Activated effector memory CD4-positive, alpha-beta T cell treated with Interleukin-2 at 50 U/mL for 16 hours (primary cell): ENCODE data around the gene FOXJ2.
"Not testable (repeated sequence)": the region's sequence is repeated elsewhere in the genome, so short reads cannot be mapped to it uniquely, and the experiment has no call there.

Experiments used
- DNase-seq: peaks from one replicate; pipeline ENCODE4 v3.0.0-alpha.2; 2020

The FOXJ2 gene

DNA sequence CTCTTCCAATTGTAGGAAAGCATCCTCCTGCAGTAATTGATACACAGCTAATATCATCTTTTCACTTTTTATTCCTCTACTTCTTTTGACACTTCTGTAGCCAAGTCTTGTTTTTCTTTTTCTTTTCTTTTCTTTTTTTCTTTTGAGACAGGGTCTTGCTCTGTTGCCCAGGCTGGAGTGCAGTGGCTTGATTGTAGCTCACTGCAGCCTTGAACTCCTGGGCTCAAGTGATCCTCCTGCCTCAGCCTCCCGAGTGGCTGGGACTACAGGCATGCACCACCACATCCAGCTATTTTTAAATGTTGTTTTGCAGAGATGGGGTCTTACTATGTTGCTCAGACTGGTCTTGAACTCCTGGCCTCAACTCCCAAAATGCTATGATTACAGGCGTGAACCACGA lies 39.3 kb downstream of the FOXJ2 start:
- DNase-seq, result not testable (repeated sequence)

DNA sequence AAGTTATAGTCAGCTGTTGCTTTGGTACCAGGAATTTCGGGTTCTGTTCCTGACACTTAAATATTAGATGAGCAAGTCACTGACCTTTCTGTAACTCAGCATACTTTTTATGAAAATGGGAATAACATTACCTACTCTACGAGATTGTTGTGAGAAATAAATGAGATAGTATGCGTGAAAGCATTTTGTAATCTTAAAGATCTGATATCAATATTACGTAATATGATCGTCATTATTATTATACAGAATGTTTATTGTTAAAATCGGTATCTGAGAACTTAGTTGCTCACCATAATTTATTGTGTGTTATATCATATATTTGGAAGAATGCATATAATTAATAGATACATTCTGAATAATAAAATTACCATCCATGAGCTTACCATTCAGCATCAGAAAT lies 43.4 kb downstream of the FOXJ2 start:
- DNase-seq, result no peak

DNA sequence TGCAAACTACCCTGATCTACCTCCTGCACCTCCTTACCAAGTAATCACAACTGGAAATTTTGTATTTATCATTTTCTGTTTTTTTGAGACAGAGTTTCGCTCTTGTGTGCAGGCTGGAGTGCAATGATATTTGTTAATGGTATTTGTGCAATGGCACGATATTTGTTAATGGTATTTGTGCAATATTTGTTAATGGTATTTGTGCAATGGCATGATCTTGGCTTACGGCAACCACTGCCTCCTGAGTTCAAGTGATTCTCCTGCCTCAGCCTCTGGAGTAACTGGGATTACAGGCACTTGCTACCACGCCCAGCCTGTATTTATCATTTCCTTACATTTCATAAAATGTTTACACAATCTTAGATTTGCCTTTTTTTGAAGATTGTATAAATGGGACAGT lies 43.9 kb downstream of the FOXJ2 start:
- DNase-seq, result no peak

DNA sequence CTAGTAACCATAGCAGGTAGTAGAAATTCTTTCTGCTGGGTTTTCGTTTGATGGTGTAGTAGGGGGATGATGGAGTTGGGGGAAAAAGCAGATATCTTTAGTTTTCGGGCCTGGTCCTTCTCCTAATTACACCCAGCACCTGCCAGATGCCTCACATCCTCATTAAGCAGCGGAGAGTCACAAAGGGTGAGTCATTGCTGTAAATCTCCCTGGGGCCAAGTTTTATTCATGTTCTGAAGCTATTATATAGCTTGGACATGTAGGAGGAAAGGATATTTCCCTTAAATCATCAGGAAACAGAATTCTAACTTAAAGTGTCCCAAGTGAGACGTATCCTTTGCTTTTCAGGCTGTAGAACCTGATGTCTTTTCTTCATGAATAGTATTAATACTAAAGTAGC lies 44.7 kb downstream of the FOXJ2 start:
- no peak for DNase-seq

DNA sequence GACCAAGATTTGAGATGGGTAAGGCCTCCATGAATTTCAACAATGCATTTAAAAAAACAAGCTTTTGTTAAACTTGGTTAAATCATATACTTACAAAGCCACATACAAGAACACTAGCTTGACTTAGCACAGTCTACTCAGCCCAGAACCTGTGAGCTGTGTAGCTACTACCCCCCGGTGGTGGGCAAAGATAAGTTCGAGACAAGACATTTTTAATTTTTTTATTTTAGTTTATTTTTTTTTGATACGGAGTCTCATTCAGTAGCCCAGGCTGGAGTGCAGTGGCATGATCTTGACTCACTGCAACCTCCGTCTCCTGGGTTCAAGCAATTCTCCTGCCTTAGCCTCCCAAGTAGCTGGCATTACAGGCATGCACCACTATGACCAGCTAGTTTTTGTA lies 45.9 kb downstream of the FOXJ2 start:
- DNase-seq, result peak; percentile 59

DNA sequence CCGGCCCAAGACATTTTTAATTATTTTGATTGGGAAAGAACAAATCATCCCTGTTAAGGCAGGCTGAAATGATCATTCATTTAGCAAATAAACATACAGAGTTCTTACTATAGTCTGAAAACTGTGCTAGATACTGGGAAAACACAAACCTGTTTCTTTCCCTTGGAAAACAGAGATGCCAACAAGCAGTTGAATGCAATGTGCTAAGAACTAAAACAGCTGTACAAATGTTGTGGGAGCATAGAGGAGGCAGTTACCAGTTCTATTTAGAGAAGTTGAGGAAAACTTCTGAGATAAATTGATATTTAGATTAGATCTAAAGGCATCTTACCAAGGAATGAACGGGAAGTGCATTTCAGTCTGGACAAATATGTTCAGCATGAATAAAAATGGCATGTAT lies 46.4 kb downstream of the FOXJ2 start:
- no peak for DNase-seq

DNA sequence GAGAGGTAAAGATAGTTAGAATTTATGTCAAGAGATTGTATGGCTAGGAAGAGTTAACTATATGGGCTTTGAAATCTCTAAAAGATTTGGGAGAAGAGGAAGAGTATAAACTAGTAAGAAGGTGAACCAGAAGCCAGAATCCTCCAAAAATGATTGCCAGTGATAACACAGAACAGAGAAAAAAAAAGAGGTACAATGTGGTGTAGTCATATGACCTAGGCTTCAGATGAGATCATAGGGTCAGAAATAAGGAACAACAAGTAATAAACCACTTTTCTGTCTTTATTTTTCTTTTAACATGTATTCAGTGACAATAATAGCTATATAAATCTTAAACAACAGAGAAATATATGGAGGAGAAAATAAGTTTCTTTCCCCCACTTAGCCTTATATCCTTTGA lies 47.6 kb downstream of the FOXJ2 start:
- no peak for DNase-seq

DNA sequence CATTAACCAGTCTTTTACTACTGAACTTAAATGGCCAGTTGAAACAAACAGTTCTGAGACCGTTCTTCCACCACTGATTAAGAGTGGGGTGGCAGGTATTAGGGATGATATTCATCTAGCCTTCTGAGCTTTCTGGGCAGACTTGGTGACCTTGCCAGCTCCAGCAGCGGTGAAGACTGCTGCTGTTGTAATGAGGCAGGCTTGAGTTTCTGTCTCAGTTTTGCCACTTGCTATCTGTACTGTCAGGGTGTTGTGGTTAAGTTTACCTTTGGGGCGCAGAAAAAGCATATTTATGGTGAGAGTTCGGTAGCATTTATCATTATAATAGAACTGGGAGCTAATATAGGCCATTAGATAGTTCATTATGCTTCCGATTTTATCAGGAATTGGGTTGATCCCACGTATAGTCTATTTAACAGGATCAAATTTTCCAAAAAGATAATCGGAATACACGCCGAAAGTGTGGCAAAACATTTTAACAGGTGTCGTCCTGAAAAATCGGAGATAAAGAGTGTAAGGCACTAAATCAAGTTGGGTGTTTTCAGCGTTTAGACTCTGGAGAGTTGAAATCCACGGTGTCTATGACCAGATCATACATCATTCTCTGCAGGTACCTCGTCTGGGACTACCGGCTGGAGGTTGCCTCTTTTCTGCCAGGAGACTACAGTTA lies 48.9 kb downstream of the FOXJ2 start:
- peak; percentile 8 for DNase-seq

DNA sequence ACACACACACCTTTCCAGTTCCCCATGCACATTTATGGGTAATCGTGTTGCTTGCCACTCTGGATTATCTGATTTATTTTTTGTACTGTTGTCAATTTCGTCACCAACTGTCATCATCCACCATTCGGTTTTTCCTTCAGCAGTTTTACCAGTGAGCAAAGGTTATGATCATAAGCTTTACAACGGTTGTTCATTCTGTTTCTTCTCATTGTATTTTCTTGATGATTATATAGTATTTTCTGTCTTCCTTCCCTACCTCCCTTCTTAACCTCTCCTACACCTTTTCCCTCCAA lies 50.2 kb downstream of the FOXJ2 start:
- no peak for DNase-seq

DNA sequence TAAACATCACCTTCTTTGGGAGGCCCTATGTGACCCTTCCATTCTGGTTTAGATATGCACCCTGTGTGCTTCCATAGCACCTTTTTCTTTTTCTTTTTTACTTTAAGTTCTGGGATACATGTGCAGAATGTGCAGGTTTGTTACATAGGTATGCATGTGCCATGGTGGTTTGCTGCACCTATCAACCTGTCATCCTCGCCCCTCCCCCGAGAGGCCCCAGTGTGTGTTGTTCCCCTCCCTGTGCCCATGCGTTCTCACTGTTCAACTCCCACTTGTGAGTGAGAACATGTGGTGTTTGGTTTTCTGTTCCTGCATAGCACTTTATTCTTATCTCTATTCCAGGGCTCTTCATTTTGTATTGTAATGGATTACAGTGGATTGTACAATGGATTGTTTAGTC lies 51.8 kb downstream of the FOXJ2 start:
- not testable (repeated sequence) for DNase-seq

DNA sequence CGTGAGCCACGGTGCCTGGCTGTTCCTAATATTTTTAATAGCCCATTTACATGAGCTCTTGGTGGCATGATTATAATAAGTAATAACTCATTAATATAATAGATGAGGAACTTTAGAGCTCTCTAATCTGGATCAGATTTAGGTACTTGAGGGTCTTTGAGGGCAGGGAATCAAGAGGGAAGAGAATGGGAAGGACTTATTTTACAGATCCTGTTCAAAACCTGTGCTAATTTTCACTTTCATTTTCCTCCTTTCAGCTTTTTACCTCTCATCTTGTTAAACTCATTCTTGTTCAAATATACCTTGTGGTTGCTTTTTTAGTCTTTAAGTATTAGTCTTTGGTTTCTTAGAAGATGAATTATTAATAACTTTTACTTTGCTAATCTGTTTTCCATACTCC lies 55.1 kb downstream of the FOXJ2 start:
- no peak for DNase-seq

DNA sequence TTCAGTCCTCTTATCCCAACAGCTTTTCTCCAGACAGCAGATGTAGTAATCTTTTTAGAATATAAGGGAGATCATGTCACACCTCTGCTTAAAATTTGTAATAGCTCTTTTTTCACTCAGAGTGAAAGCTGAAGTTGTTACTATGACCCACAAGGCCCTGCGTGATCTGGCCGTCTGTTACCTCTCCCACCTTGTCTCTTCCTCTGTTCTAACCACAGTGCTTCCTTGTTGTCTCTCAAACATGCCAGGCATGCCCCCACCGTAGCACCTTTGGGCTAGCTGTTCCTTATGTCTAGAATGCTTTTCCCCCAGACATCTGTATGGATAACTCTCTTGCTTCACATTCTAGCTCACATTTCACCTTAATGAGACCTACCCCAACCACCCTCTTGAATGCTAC lies 56.1 kb downstream of the FOXJ2 start:
- peak; percentile 34 for DNase-seq

DNA sequence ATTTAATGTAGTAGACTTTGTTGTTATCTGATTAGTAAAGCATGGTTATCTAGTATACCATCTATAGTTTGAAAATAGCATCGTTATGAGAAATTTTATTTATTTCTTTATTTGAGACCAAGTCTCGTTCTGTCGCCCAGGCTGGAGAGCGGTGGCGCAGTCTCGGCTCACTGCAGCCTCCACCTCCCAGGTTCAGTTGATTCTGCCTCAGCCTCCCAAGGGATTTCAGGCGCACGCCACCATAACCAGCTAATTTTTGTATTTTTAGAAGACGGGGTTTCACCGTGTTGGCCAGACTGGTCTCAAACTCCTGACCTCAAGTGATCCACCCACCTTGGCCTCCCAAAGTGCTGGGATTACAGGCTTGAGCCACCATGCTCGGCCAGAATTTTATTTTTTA lies 56.8 kb downstream of the FOXJ2 start:
- DNase-seq, result not testable (repeated sequence)

DNA sequence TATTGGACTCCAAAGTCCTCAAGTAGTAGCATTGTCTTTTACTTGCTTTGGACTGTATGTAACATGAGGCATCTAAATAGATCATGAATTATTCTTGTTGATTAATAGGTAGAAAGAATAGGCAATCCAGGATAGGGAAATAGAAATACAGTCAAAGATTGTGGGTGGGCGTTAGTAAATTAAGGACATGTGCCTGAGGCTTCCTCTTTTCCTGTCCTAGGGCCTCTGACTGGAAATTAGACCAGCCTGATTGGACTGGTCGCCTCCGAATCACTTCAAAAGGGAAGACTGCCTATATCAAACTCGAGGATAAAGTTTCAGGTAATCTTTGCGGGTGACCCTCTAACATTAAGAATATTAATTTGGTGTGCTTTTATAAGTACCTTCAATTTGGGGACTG lies 57.2 kb downstream of the FOXJ2 start:
- no peak for DNase-seq

DNA sequence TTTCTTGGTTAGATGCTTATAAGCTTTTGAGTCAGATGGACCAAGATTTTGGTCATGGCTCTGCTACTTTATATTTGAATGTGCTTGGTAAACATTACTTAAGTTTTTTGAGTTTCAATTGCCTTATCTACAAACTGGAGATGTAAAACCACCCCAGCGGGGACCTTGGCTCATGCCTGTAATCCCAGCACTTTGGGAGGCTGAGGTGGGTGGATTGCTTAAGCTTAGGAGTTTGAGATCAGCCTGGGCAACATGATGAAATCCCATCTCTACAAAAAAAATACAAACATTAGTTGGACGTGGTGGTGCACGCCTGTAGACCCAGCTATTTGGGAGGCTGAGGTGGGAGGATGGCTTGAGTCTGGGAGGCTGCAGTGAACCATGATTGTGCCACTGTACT lies 60.8 kb downstream of the FOXJ2 start:
- no peak for DNase-seq

DNA sequence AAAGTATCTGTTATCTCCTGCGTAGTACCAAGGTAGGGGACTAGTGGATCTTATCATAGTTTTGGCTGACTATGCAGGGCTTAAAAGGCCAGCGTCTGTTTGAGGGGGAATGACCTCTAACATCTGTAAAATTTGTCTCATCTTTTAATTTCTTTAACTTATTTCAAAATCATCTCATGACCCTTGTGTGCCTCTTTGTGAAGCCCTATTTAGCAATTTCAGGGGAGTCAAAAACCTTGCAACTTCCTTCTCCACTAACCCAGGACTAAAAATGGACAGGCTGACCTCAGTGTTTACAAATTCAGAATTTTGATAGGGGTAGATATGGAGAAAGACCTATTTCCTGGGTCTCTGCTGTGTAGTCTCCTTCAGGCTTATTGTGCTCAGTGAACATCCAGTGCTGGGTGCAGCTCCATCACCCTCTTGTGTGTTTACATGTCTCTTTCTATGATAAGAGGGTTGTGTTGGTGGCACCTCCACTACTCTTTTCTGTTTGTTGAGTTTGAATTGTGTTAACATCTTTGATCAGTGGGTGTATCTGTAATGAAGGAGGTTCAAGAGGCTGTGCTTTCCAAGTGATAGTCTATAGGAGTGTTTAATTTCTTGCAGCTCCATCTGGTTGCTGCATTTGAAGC lies 63.9 kb downstream of the FOXJ2 start:
- DNase-seq, result no peak

DNA sequence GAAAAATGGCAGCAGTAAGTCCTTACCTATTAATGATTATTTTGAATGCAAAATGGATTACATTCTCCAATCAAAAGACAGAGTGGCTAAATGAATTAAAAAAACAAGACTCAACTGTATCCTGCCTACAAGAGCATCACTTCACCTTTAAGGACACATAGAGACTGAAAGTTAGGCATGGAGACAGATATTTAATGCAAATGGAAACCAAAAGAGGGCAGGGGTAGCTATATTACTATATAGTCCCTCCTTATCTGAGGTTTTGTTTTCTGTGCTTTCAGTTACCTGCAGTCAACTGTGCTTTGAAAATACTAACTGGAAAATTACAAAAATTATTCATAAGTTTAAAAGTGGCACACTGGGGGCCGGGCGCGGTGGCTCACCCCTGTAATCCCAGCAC lies 66.7 kb downstream of the FOXJ2 start:
- DNase-seq, result no peak
